IgD-negative memory B cell (primary cell): ENCODE data around the gene KCNAB2. TPM values are rescaled to one million over a fixed set of nuclear protein-coding genes. Genes with fewer than 3 reads are reported as not detected.

Experiments
- H3K27ac Mint-ChIP-seq, 3 donors: one replicate each; pipeline ENCODE4 v1.8.0; 2020 to 2022; ENCODE audit warnings: mild to moderate bottlenecking in 3 of 3, mixed read lengths in 3 of 3, moderate library complexity in 1 of 3
- H3K27me3 Mint-ChIP-seq: one replicate; pipeline ENCODE4 v1.8.0; 2021; ENCODE audit warnings: mixed read lengths
- H3K36me3 Mint-ChIP-seq: one replicate; pipeline ENCODE4 v1.8.0; 2020; ENCODE audit warnings: mild to moderate bottlenecking, mixed read lengths
- H3K4me1 Mint-ChIP-seq, 3 donors: one replicate each; pipeline ENCODE4 v1.8.0; 2020 to 2022; ENCODE audit warnings: mixed read lengths in 3 of 3, mild to moderate bottlenecking in 1 of 3
- H3K4me3 Mint-ChIP-seq, 4 donors: one replicate each; pipeline ENCODE4 v1.8.0; 2020 to 2022; ENCODE audit warnings: mild to moderate bottlenecking in 4 of 4, mixed read lengths in 4 of 4, moderate library complexity in 3 of 4
- H3K9me3 Mint-ChIP-seq, 3 donors: one replicate each; pipeline ENCODE4 v1.8.0; 2020 to 2021; ENCODE audit warnings: mixed read lengths in 3 of 3, mild to moderate bottlenecking in 1 of 3
- polyA plus RNA-seq: library from polyadenylated mRNA; unstranded; fragments of 300-500 nt; fragmentation: Illumina TruSeq; gene quantifications from one replicate; pipeline ENCODE4 v1.2.3, GENCODE V29; 2021

KCNAB2 gene
- polyA plus RNA-seq, 1 donor from 2014 or later: 20.4 TPM

- no peak overlapping the region for H3K4me3 Mint-ChIP-seq
These were observed 11.0 kb upstream of the KCNAB2 start for GRCh38 chr1:6034750-6035096.

GRCh38 chr1:6035303-6035702 is 10.4 kb upstream of the KCNAB2 start:
- Mint-ChIP-seq H3K9me3 (no peaks in the 10 kb centered on the region), H3K27me3 (no peaks in the 10 kb centered on the region), H3K4me1 (peaks cover 21 to 36% (median 29%) of the 10 kb centered on the region in 3 donors), H3K4me3 (no peak overlapping the region), H3K27ac (peak overlapping the region in 1 of 3 donors; percentile 37), H3K36me3 (peaks cover 6% of the 10 kb centered on the region)

More at GRCh38 chr1:6034750-6035096, 11.0 kb upstream of the KCNAB2 start:
- Mint-ChIP-seq H3K27ac (peak overlapping the region in 2 of 3 donors; percentile 37 to 85), H3K27me3 (no peaks in the 10 kb centered on the region), H3K4me1 (peaks cover 22 to 42% (median 32%) of the 10 kb centered on the region in 3 donors), H3K9me3 (no peaks in the 10 kb centered on the region), H3K36me3 (peaks cover 6% of the 10 kb centered on the region)

- Mint-ChIP-seq H3K4me3 (no peak overlapping the region), H3K27ac (no peak overlapping the region)
These were observed 10.0 kb upstream of the KCNAB2 start for GRCh38 chr1:6035719-6036118.

GRCh38 chr1:6037338-6037762 is 8.3 kb upstream of the KCNAB2 start:
- H3K4me3 Mint-ChIP-seq: no peak overlapping the region

More at GRCh38 chr1:6035719-6036118, 10.0 kb upstream of the KCNAB2 start:
- Mint-ChIP-seq H3K9me3 (no peaks in the 10 kb centered on the region), H3K4me1 (peaks cover 17 to 32% (median 25%) of the 10 kb centered on the region in 3 donors), H3K36me3 (peaks cover 6% of the 10 kb centered on the region), H3K27me3 (no peaks in the 10 kb centered on the region)

GRCh38 chr1:6038603-6039002 is 7.1 kb upstream of the KCNAB2 start:
- H3K27me3 Mint-ChIP-seq: no peaks in the 10 kb centered on the region
- H3K9me3 Mint-ChIP-seq: no peaks in the 10 kb centered on the region
- H3K27ac Mint-ChIP-seq: peak overlapping the region in 1 of 3 donors; percentile 71
- peaks cover 7 to 19% (median 17%) of the 10 kb centered on the region in 3 donors for H3K4me1 Mint-ChIP-seq
- no peak overlapping the region for H3K4me3 Mint-ChIP-seq
- peaks cover 1% of the 10 kb centered on the region for H3K36me3 Mint-ChIP-seq

More at GRCh38 chr1:6037338-6037762, 8.3 kb upstream of the KCNAB2 start:
- Mint-ChIP-seq H3K9me3 (no peaks in the 10 kb centered on the region), H3K27ac (peak overlapping the region in 1 of 3 donors; percentile 28), H3K36me3 (peaks cover 6% of the 10 kb centered on the region), H3K27me3 (no peaks in the 10 kb centered on the region), H3K4me1 (peaks cover 12 to 27% (median 22%) of the 10 kb centered on the region in 3 donors)

- Mint-ChIP-seq H3K27ac (peak overlapping the region in 1 of 3 donors; percentile 71), H3K27me3 (no peaks in the 10 kb centered on the region), H3K4me1 (peaks cover 7 to 19% (median 17%) of the 10 kb centered on the region in 3 donors), H3K4me3 (no peak overlapping the region), H3K36me3 (peaks cover 1% of the 10 kb centered on the region), H3K9me3 (no peaks in the 10 kb centered on the region)
These were observed 6.7 kb upstream of the KCNAB2 start for GRCh38 chr1:6039031-6039430.

GRCh38 chr1:6040444-6040843 is 5.2 kb upstream of the KCNAB2 start:
- no peaks in the 10 kb centered on the region for H3K9me3 Mint-ChIP-seq
- H3K36me3 Mint-ChIP-seq: no peaks in the 10 kb centered on the region
- peaks cover 7 to 15% (median 15%) of the 10 kb centered on the region in 3 donors for H3K4me1 Mint-ChIP-seq
- H3K27me3 Mint-ChIP-seq: no peaks in the 10 kb centered on the region
- no peak overlapping the region for H3K4me3 Mint-ChIP-seq
- no peak overlapping the region for H3K27ac Mint-ChIP-seq

- H3K4me1 Mint-ChIP-seq: peaks cover 7 to 15% (median 11%) of the 10 kb centered on the region in 3 donors
- H3K36me3 Mint-ChIP-seq: no peaks in the 10 kb centered on the region
- H3K27ac Mint-ChIP-seq: peak overlapping the region in 1 of 3 donors; percentile 23
These were observed 4.8 kb upstream of the KCNAB2 start for GRCh38 chr1:6040861-6041415.

GRCh38 chr1:6041432-6042062 is 4.1 kb upstream of the KCNAB2 start:
- H3K27me3 Mint-ChIP-seq: no peaks in the 10 kb centered on the region
- H3K9me3 Mint-ChIP-seq: no peaks in the 10 kb centered on the region
- H3K27ac Mint-ChIP-seq: no peak overlapping the region
- H3K4me1 Mint-ChIP-seq: peaks cover 7 to 12% (median 8%) of the 10 kb centered on the region in 3 donors
- no peak overlapping the region for H3K4me3 Mint-ChIP-seq
- no peaks in the 10 kb centered on the region for H3K36me3 Mint-ChIP-seq

More at GRCh38 chr1:6040861-6041415, 4.8 kb upstream of the KCNAB2 start:
- Mint-ChIP-seq H3K9me3 (no peaks in the 10 kb centered on the region), H3K27me3 (no peaks in the 10 kb centered on the region), H3K4me3 (no peak overlapping the region)

- no peaks in the 10 kb centered on the region for H3K9me3 Mint-ChIP-seq
- no peak overlapping the region for H3K4me3 Mint-ChIP-seq
- no peaks in the 10 kb centered on the region for H3K36me3 Mint-ChIP-seq
- no peaks in the 10 kb centered on the region for H3K27me3 Mint-ChIP-seq
- H3K27ac Mint-ChIP-seq: no peak overlapping the region
- peaks cover 0 to 4% (median 0%) of the 10 kb centered on the region in 3 donors for H3K4me1 Mint-ChIP-seq
These were observed 2.1 kb upstream of the KCNAB2 start for GRCh38 chr1:6043561-6043960.

GRCh38 chr1:6044481-6045109 is 1.1 kb upstream of the KCNAB2 start:
- Mint-ChIP-seq H3K4me3 (no peak overlapping the region), H3K27me3 (no peaks in the 10 kb centered on the region), H3K36me3 (no peaks in the 10 kb centered on the region), H3K27ac (peak overlapping the region in 1 of 3 donors; percentile 73), H3K9me3 (no peaks in the 10 kb centered on the region), H3K4me1 (peaks cover 0 to 4% (median 0%) of the 10 kb centered on the region in 3 donors)

- Mint-ChIP-seq H3K27ac (peak overlapping the region in 1 of 3 donors; percentile 73), H3K27me3 (no peaks in the 10 kb centered on the region), H3K4me1 (peaks cover 0 to 4% (median 0%) of the 10 kb centered on the region in 3 donors), H3K4me3 (no peak overlapping the region), H3K36me3 (no peaks in the 10 kb centered on the region), H3K9me3 (no peaks in the 10 kb centered on the region)
These were observed 582 bp upstream of the KCNAB2 start for GRCh38 chr1:6045110-6045502.

GRCh38 chr1:6046279-6046678 is 591 bp downstream of the KCNAB2 start:
- no peak overlapping the region for H3K4me3 Mint-ChIP-seq
- no peak overlapping the region for H3K27ac Mint-ChIP-seq
- no peaks in the 10 kb centered on the region for H3K9me3 Mint-ChIP-seq
- H3K36me3 Mint-ChIP-seq: peaks cover 3% of the 10 kb centered on the region
- H3K27me3 Mint-ChIP-seq: no peaks in the 10 kb centered on the region
- peaks cover 0 to 4% (median 0%) of the 10 kb centered on the region in 3 donors for H3K4me1 Mint-ChIP-seq

GRCh38 chr1:6048179-6048867 is 2.6 kb downstream of the KCNAB2 start:
- Mint-ChIP-seq H3K27ac (peak overlapping the region in 1 of 3 donors; percentile 31), H3K9me3 (no peaks in the 10 kb centered on the region), H3K27me3 (no peaks in the 10 kb centered on the region)

GRCh38 chr1:6049419-6049818 is 3.7 kb downstream of the KCNAB2 start:
- Mint-ChIP-seq H3K27ac (no peak overlapping the region), H3K9me3 (peaks cover 0 to 1% (median 0%) of the 10 kb centered on the region in 3 donors), H3K4me3 (no peak overlapping the region), H3K4me1 (peaks cover 0 to 7% (median 6%) of the 10 kb centered on the region in 3 donors), H3K36me3 (peaks cover 6% of the 10 kb centered on the region), H3K27me3 (no peaks in the 10 kb centered on the region)

More at GRCh38 chr1:6048179-6048867, 2.6 kb downstream of the KCNAB2 start:
- H3K4me1 Mint-ChIP-seq: peaks cover 0 to 7% (median 5%) of the 10 kb centered on the region in 3 donors
- peaks cover 6% of the 10 kb centered on the region for H3K36me3 Mint-ChIP-seq
- H3K4me3 Mint-ChIP-seq: no peak overlapping the region
